Epithelial cell of proximal tubule (primary cell): ENCODE measurements around the gene MAML3. TPM values are rescaled to one million over a fixed set of nuclear protein-coding genes. Genes with fewer than 3 reads are reported as not detected.

Experiments used
- DNase-seq: peaks from one replicate; pipeline ENCODE4 v3.0.0-alpha.2; 2011; ENCODE audit warnings: low read depth
- H3K4me3 ChIP-seq: 2 replicates; pipeline ENCODE4 v1.5.1; 2011; ENCODE audit warnings: low read depth, mild to moderate bottlenecking, low read length
- CTCF ChIP-seq: conservative IDR thresholded peaks from 2 replicates; pipeline ENCODE4 v1.5.1; 2012; ENCODE audit warnings: low read depth, mild to moderate bottlenecking, low read length
- total RNA-seq: library from RNA; depleted of rRNA; stranded (reverse); fragments of >200 nt; gene quantifications from 2 replicates; pipeline ENCODE4 v1.2.3, GENCODE V29; 2015

MAML3 gene
- total RNA-seq, 1 donor from 2014 or later = 1.2 TPM

- DNase-seq = no peak
- TF ChIP-seq CTCF = no peak
- H3K4me3 ChIP-seq = no peak overlapping the region
These were observed 376.2 kb downstream of the MAML3 start for GRCh38 chr4:139777757-139778156.

- DNase-seq = no peak
- H3K4me3 ChIP-seq = no peak overlapping the region
- no peak for TF ChIP-seq CTCF
These were observed 377.7 kb downstream of the MAML3 start for GRCh38 chr4:139776235-139776634.

DNA sequence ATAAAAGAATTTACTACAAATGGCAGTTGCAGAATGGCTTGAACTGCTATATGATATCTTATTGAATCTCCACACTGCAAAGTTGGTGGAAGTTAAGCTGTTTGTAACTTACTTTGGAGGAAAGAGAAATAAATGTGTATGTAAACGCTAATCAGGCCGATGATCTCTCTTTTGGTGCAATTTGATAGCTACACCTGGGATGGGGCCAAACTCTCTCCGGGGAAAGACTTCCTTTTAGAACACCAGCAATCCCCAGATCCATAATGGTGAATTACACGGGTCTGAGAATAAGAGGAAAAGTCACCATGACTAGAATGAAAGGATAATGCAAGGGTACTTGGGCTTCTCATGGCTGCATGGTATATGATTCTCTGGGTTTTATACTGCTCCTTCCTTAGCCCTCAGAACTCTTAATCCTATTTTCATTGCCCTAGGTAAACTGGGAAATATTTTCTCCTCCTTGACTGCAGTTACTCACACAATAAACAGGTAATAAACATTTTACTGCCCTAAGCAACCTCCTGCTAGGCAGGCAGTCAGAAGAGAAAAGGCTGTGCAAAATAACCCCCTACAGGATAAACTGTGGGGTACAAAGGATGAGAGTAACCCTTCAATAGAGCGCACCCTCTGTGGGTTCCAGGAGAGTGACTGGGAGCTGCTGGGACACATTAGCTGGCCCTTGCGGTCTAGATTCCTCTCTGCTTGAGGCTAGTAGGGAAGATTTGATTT is 379.1 kb downstream of the MAML3 start:
- H3K4me3 ChIP-seq = no peak overlapping the region
- no peak for DNase-seq
- TF ChIP-seq CTCF = no peak

- TF ChIP-seq CTCF = no peak
- DNase-seq = no peak
These were observed 380.2 kb downstream of the MAML3 start for GRCh38 chr4:139773560-139774318.

GRCh38 chr4:139770361-139770760 is 383.6 kb downstream of the MAML3 start:
- no peak overlapping the region for H3K4me3 ChIP-seq
- TF ChIP-seq CTCF = no peak
- no peak for DNase-seq

More at GRCh38 chr4:139773560-139774318, 380.2 kb downstream of the MAML3 start:
- no peak overlapping the region for H3K4me3 ChIP-seq

- H3K4me3 ChIP-seq = no peak overlapping the region
- DNase-seq = no peak
- TF ChIP-seq CTCF = no peak
These were observed 384.6 kb downstream of the MAML3 start for GRCh38 chr4:139769364-139769763.
